Measurements from ENCODE around the gene DYNLRB1. TPM values are rescaled to one million over a fixed set of nuclear protein-coding genes. Genes with fewer than 3 reads are reported as not detected.

Gene DYNLRB1
- polyA plus RNA-seq, 3 donors, result 139 to 166 (median 148) TPM

- H3K4me3 Mint-ChIP-seq, result no peak overlapping the region
- TF ChIP-seq CTCF (IDR thresholded peaks at IDR 0.05), result no peak
- H2AFZ ChIP-seq (ENCODE audit: insufficient read depth, low read depth, low read length, poor library complexity, severe bottlenecking), result no peak overlapping the region
- no peak overlapping the region for H3K27ac Mint-ChIP-seq
- peaks cover 8% of the 10 kb centered on the region for H3K4me1 Mint-ChIP-seq
- H3K27me3 Mint-ChIP-seq (ENCODE audit: low read depth in 3 of 3), result peaks cover 0 to 2% (median 0%) of the 10 kb centered on the region in 3 donors
- no peak overlapping the region for H3K9ac ChIP-seq (ENCODE audit: insufficient read depth, low read length, poor library complexity, severe bottlenecking)
- no peak overlapping the region for H3K4me2 ChIP-seq (replicated peaks; ENCODE audit: extremely low read depth, low read length, poor library complexity, severe bottlenecking)
- H3K36me3 Mint-ChIP-seq, result peaks cover 21 to 29% of the 10 kb centered on the region in 2 donors
- no peaks in the 10 kb centered on the region for H4K20me1 ChIP-seq (ENCODE audit: insufficient read depth, low read length)
- intact Hi-C loops (cut with micrococcal nuclease), result no loop called here
- H3K9me3 ChIP-seq (replicated peaks in 1 of 2; ENCODE audit: control insufficient read depth in 1 of 2, insufficient read depth in 1 of 2, low read length in 2 of 2), result no peaks in the 10 kb centered on the region
- 100% methylated on average over 4 of the region's 5 CpGs for WGBS (ENCODE audit: insufficient coverage)
- no peak for DNase-seq
- H3K36me3 ChIP-seq (replicated peaks in 1 of 2; ENCODE audit: control insufficient read depth in 1 of 2, insufficient read depth in 2 of 2, low read length in 2 of 2), result peaks cover 15 to 61% of the 10 kb centered on the region in 2 donors
- H3K9me3 Mint-ChIP-seq, result no peaks in the 10 kb centered on the region
- H3K27ac ChIP-seq (ENCODE audit: low read depth in 1 of 2, low read length in 2 of 2), result no peak overlapping the region
- H3K4me1 ChIP-seq (ENCODE audit: control insufficient read depth in 1 of 2, insufficient read depth in 2 of 2, low read length in 2 of 2), result peaks cover 7% of the 10 kb centered on the region in 2 donors
- no peak overlapping the region for H3K4me3 ChIP-seq (replicated peaks in 1 of 3; ENCODE audit: low read depth in 2 of 3, low read length in 3 of 3)
- H3K79me2 ChIP-seq (ENCODE audit: insufficient read depth, low read length), result no peaks in the 10 kb centered on the region
- H3K27me3 ChIP-seq (ENCODE audit: control insufficient read depth in 2 of 2, insufficient read depth in 2 of 2, low read length in 2 of 2), result no peaks in the 10 kb centered on the region
These were observed 68.8 kb downstream of the DYNLRB1 start for GRCh38 chr20:34585019-34585418.

GRCh38 chr20:34586488-34587163 is 70.4 kb downstream of the DYNLRB1 start:
- Histone ChIP-seq H3K27me3 (ENCODE audit: control insufficient read depth in 2 of 2, insufficient read depth in 2 of 2, low read length in 2 of 2) (no peaks in the 10 kb centered on the region), H3K9me3 (replicated peaks in 1 of 2; ENCODE audit: control insufficient read depth in 1 of 2, insufficient read depth in 1 of 2, low read length in 2 of 2) (no peaks in the 10 kb centered on the region), H3K27ac (ENCODE audit: low read depth in 1 of 2, low read length in 2 of 2) (no peak overlapping the region), H4K20me1 (ENCODE audit: insufficient read depth, low read length) (no peaks in the 10 kb centered on the region), H3K36me3 (replicated peaks in 1 of 2; ENCODE audit: control insufficient read depth in 1 of 2, insufficient read depth in 2 of 2, low read length in 2 of 2) (peaks cover 15 to 56% of the 10 kb centered on the region in 2 donors), H3K4me1 (ENCODE audit: control insufficient read depth in 1 of 2, insufficient read depth in 2 of 2, low read length in 2 of 2) (no peaks in the 10 kb centered on the region), H3K4me2 (replicated peaks; ENCODE audit: extremely low read depth, low read length, poor library complexity, severe bottlenecking) (no peak overlapping the region), H3K9ac (ENCODE audit: insufficient read depth, low read length, poor library complexity, severe bottlenecking) (no peak overlapping the region), H3K4me3 (replicated peaks in 1 of 3; ENCODE audit: low read depth in 2 of 3, low read length in 3 of 3) (no peak overlapping the region), H3K79me2 (ENCODE audit: insufficient read depth, low read length) (no peaks in the 10 kb centered on the region), H2AFZ (ENCODE audit: insufficient read depth, low read depth, low read length, poor library complexity, severe bottlenecking) (no peak overlapping the region)
- intact Hi-C loops (cut with micrococcal nuclease), result no loop called here
- no peak for TF ChIP-seq CTCF (IDR thresholded peaks at IDR 0.05)
- no peak for DNase-seq
- Mint-ChIP-seq H3K27me3 (ENCODE audit: low read depth in 3 of 3) (peaks cover 0 to 2% (median 0%) of the 10 kb centered on the region in 3 donors), H3K27ac (no peak overlapping the region), H3K4me1 (no peaks in the 10 kb centered on the region), H3K36me3 (peaks cover 16 to 23% of the 10 kb centered on the region in 2 donors), H3K9me3 (no peaks in the 10 kb centered on the region), H3K4me3 (no peak overlapping the region)
- WGBS (ENCODE audit: insufficient coverage), result 94% methylated on average over 5 of the region's 9 CpGs

Small RNAs within 50 kb of the gene (small RNA-seq; reads per million reads assigned to genes)
- gene RF00019 (ENCODE audit: insufficient read length, low read depth), result not detected

Other genes starting within 250 kb of the DYNLRB1 start
- gene AHCY, start 213.1 kb upstream of the DYNLRB1 start, polyA plus RNA-seq, result 10 to 100 TPM; 35.7 to 42.7 (median 41.1) TPM
- gene ITCH, start 153.1 kb upstream of the DYNLRB1 start, polyA plus RNA-seq, result 10 to 100 TPM; 13.3 to 26.6 (median 19.9) TPM
- gene MAP1LC3A, start 42.3 kb downstream of the DYNLRB1 start, polyA plus RNA-seq, result 1 to 10 TPM; 2.5 to 7.7 (median 2.6) TPM
- gene PIGU, start 160.7 kb downstream of the DYNLRB1 start, polyA plus RNA-seq, result 10 to 100 TPM in 2 of 3 donors, 1 to 10 TPM in 1; 5.8 to 11.3 (median 10.9) TPM
- gene TP53INP2, start 187.9 kb downstream of the DYNLRB1 start, polyA plus RNA-seq, result 10 to 100 TPM in 1 of 3 donors, under 1 TPM in 2; 0.46 to 20.6 (median 0.66) TPM